CD4-positive, alpha-beta T cell treated with Interferon alpha-2 for 1 hour (primary cell): Measurements from ENCODE around the gene CCDC191.
A peak's percentile ranks its signal among the peaks of the same experiment; 100 is the strongest.

Experiments used
- DNase-seq, 2 donors: peaks; one replicate each; pipeline ENCODE4 v3.0.0-alpha.2; 2020 to 2022

The CCDC191 gene

GRCh38 chr3:113954091-113954685 lies 102.1 kb downstream of the CCDC191 start:
- DNase-seq, result no peak

DNA sequence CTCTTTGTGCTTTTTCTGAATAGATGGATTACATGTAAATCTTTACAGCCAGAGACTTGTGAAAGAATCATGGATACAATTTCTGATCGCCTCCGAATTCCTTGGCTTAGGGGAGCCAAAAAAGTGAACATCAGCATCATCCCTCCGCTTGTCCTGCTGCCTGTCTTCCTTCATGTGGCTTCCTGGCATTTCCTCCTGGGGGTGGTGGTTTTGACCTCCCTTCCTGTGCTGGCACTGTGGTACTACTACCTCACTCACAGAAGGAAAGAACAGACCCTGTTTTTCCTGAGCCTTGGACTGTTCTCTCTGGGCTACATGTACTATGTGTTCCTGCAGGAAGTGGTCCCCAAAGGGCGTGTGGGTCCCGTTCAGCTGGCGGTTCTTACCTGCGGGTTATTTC lies 102.6 kb downstream of the CCDC191 start:
- no peak for DNase-seq

GRCh38 chr3:113952921-113953320 lies 103.4 kb downstream of the CCDC191 start:
- DNase-seq, result no peak

- peak; percentile 7 to 31 for DNase-seq
Observed at GRCh38 chr3:113948015-113948917, 108.1 kb downstream of the CCDC191 start.

- peak; percentile 52 to 79 for DNase-seq
Observed at GRCh38 chr3:113947372-113948014, 108.8 kb downstream of the CCDC191 start, which contains the start of gene ZDHHC23. TSS of gene ZDHHC23 (plus strand) at chr3:113948013. CDS start at chr3:113948803, 790 bp downstream.

- DNase-seq, result no peak
Observed at GRCh38 chr3:113946831-113947230, 109.5 kb downstream of the CCDC191 start.

- DNase-seq, result no peak
Observed at GRCh38 chr3:113927556-113927955, 128.8 kb downstream of the CCDC191 start.

GRCh38 chr3:113914646-113915045 lies 141.7 kb downstream of the CCDC191 start:
- no peak for DNase-seq
